IPS-15b (cell line): ENCODE results near the gene FLT3.
A peak's percentile ranks its signal among the peaks of the same experiment; 100 is the strongest.
"Not testable (repeated sequence)": the region's sequence is repeated elsewhere in the genome, so short reads cannot be mapped to it uniquely, and the experiment has no call there.

Experiments used
- H3K27me3 ChIP-seq: one replicate; pipeline ENCODE4 v1.6.1; 2013; ENCODE audit warnings: low read length; ENCODE audit not compliant: control insufficient read depth, insufficient read depth
- H3K36me3 ChIP-seq: one replicate; pipeline ENCODE4 v1.6.1; 2013; ENCODE audit warnings: low read length; ENCODE audit not compliant: control insufficient read depth, insufficient read depth
- H3K4me1 ChIP-seq: one replicate; pipeline ENCODE4 v1.6.1; 2013; ENCODE audit warnings: mild to moderate bottlenecking, low read length; ENCODE audit not compliant: control insufficient read depth, insufficient read depth
- H3K4me3 ChIP-seq: one replicate; pipeline ENCODE4 v1.5.1; 2013; ENCODE audit warnings: low read depth, low read length
- H3K9ac ChIP-seq: one replicate; pipeline ENCODE4 v1.6.1; 2013; ENCODE audit warnings: low read depth, mild to moderate bottlenecking, low read length
- H3K9me3 ChIP-seq: one replicate; pipeline ENCODE4 v1.6.1; 2013; ENCODE audit warnings: mild to moderate bottlenecking, low read length; ENCODE audit not compliant: control insufficient read depth, insufficient read depth

FLT3 gene

GRCh38 chr13:28129911-28130693 is 29.7 kb upstream of the FLT3 start:
- Histone ChIP-seq H3K27me3 (no peaks in the 10 kb centered on the region), H3K36me3 (no peaks in the 10 kb centered on the region), H3K4me3 (no peak overlapping the region), H3K4me1 (no peaks in the 10 kb centered on the region), H3K9me3 (no peaks in the 10 kb centered on the region), H3K9ac (no peak overlapping the region)

DNA sequence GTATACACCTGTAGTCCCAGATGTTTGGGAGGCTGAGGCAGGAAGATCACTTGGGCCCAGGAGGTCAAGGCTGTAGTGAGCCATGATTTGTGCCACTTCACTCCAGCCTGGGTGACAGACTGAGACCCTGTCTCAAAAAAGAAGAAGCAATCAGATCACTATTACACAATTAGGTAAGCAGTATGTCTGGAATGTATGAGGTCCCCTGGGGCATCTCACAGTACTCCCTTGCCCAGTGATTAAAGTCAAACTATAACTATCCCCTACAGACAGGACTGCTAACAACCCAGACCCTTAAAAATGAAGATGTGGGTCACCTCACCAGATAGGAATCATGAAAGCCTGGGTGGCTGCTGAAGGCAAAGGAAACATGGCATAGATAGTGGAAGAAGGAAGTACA is 28.6 kb upstream of the FLT3 start:
- Histone ChIP-seq H3K4me3 (no peak overlapping the region), H3K4me1 (no peaks in the 10 kb centered on the region), H3K9ac (no peak overlapping the region), H3K27me3 (no peaks in the 10 kb centered on the region), H3K36me3 (no peaks in the 10 kb centered on the region), H3K9me3 (no peaks in the 10 kb centered on the region)

DNA sequence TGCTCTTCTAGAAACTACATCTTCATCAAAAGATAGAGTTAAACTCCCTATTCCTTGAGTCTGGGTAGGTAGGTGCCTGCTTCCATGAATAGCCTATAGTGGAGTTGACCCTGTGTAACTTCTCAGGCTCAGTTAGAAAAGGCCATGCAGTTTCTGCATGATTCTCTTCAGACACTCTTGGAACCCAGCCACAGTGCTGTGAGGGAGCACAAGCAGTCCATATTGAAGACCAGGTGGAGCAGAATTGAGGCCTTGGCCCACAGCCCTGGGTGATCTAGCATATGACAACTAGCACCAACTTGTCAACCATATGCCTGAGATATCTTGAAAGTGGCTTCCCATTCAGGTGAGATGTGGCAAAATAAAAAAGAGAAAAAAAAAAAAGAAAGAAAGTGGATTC is 27.7 kb upstream of the FLT3 start:
- no peak overlapping the region for H3K9ac ChIP-seq
- no peaks in the 10 kb centered on the region for H3K4me1 ChIP-seq

GRCh38 chr13:28121224-28121623 is 20.8 kb upstream of the FLT3 start:
- Histone ChIP-seq H3K4me3 (no peak overlapping the region), H3K9me3 (no peaks in the 10 kb centered on the region), H3K9ac (no peak overlapping the region), H3K4me1 (no peaks in the 10 kb centered on the region), H3K27me3 (no peaks in the 10 kb centered on the region), H3K36me3 (no peaks in the 10 kb centered on the region)

More for the DNA sequence above, 27.7 kb upstream of the FLT3 start:
- no peaks in the 10 kb centered on the region for H3K27me3 ChIP-seq
- H3K9me3 ChIP-seq, result no peaks in the 10 kb centered on the region
- no peak overlapping the region for H3K4me3 ChIP-seq
- no peaks in the 10 kb centered on the region for H3K36me3 ChIP-seq

GRCh38 chr13:28120317-28120716 is 19.9 kb upstream of the FLT3 start:
- H3K9me3 ChIP-seq, result no peaks in the 10 kb centered on the region

GRCh38 chr13:28117689-28118377 is 17.5 kb upstream of the FLT3 start:
- Histone ChIP-seq H3K27me3 (no peaks in the 10 kb centered on the region), H3K9me3 (no peaks in the 10 kb centered on the region), H3K36me3 (no peaks in the 10 kb centered on the region), H3K4me3 (no peak overlapping the region), H3K9ac (no peak overlapping the region), H3K4me1 (no peaks in the 10 kb centered on the region)

More at GRCh38 chr13:28120317-28120716, 19.9 kb upstream of the FLT3 start:
- H3K36me3 ChIP-seq, result no peaks in the 10 kb centered on the region
- no peak overlapping the region for H3K9ac ChIP-seq
- no peaks in the 10 kb centered on the region for H3K4me1 ChIP-seq
- no peak overlapping the region for H3K4me3 ChIP-seq
- no peaks in the 10 kb centered on the region for H3K27me3 ChIP-seq

- no peaks in the 10 kb centered on the region for H3K27me3 ChIP-seq
- no peak overlapping the region for H3K9ac ChIP-seq
- no peak overlapping the region for H3K4me3 ChIP-seq
- H3K4me1 ChIP-seq, result no peaks in the 10 kb centered on the region
- no peaks in the 10 kb centered on the region for H3K9me3 ChIP-seq
- no peaks in the 10 kb centered on the region for H3K36me3 ChIP-seq
Measured at GRCh38 chr13:28116736-28117135, 16.4 kb upstream of the FLT3 start.

DNA sequence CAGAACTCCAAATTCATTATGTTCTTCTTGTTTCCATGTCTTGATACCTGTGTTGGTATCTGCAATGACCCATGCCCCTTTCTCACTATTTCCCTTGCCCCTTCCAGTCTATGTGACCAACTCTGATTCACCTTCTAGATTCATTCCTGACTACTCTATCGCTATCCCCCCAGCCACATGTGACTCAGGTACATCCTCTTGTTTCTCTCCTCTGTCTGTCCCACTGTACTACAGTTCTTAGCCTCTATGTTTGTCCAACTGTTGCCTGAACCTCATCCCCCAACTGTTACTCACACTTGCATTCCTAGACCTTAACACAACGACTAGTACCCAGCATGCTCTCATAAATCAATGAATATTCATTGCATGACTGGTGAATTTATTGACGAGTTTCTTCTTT is 10.0 kb upstream of the FLT3 start:
- no peaks in the 10 kb centered on the region for H3K4me1 ChIP-seq
- no peaks in the 10 kb centered on the region for H3K36me3 ChIP-seq
- no peak overlapping the region for H3K4me3 ChIP-seq
- H3K9ac ChIP-seq, result no peak overlapping the region
- H3K9me3 ChIP-seq, result no peaks in the 10 kb centered on the region
- no peaks in the 10 kb centered on the region for H3K27me3 ChIP-seq

DNA sequence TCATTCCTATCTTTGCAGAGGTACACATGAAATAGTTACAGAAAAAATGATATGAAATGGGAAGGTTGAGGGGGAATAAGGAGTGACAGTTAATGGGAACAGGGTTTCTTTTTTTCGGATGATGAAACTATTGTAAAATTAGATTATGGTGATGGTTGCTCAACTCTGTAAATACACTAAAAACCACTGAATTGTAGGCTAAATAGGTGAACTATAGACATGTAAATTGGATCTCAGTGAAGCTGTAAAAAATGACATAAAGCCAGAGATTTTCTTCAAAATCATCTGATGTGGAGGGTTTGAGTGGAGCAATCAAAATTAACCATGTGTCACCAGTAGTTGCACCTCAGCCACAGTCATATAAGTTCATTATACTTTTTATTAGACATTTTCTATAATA is 6.6 kb upstream of the FLT3 start:
- H3K4me3 ChIP-seq, result no peak overlapping the region
- no peak overlapping the region for H3K9ac ChIP-seq
- H3K4me1 ChIP-seq, result no peaks in the 10 kb centered on the region
- no peaks in the 10 kb centered on the region for H3K36me3 ChIP-seq
- H3K27me3 ChIP-seq, result peaks cover 4% of the 10 kb centered on the region
- H3K9me3 ChIP-seq, result no peaks in the 10 kb centered on the region

GRCh38 chr13:28101886-28102285 is 1.5 kb upstream of the FLT3 start:
- H3K9me3 ChIP-seq, H3K4me1 ChIP-seq, H3K4me3 ChIP-seq, H3K36me3 ChIP-seq, H3K9ac ChIP-seq: not testable (repeated sequence)
- H3K27me3 ChIP-seq, result peaks cover 35% of the 10 kb centered on the region

DNA sequence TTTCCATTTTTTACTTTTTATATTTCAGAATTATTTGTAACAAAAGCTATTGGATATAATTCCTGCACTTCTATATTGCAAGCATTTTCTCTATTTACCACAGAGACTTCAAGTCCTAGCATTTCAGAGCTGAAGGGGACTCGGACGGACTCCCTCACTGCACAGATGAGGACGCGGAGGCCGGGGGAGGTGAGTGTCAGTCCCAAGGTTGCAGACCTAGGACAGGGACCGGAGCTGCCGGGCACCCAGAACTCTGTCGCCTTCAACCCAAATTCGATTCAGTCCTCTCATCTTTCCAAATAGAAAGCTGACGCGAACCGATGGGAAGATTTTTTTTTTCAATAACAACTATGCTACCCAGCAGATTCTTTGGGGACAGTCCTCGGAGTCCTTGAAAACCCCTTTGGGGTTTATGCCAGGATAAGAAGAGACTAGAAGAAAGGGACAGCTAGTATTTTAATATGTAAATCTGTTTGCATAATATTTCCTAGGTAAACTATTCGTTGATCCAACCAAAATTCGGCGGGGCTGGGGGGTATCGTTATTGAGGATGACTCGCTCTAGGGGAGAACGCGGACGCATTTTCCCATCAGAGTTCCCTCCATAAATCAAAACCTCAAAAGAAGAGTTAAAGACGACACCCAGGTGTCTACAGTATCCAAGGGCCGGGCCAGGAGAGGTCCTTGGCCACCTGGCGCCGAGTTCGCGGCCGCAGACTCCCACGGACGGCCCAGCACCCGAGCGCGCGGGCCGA is 803 bp downstream of the FLT3 start:
- H3K9ac ChIP-seq, result no peak overlapping the region
- H3K27me3 ChIP-seq, result peaks cover 35% of the 10 kb centered on the region
- H3K4me1 ChIP-seq, result no peaks in the 10 kb centered on the region
- H3K9me3 ChIP-seq, result no peaks in the 10 kb centered on the region
- no peaks in the 10 kb centered on the region for H3K36me3 ChIP-seq
- peak overlapping the region; percentile 59 for H3K4me3 ChIP-seq
